ENCODE results near the gene STK24. TPM values are rescaled to one million over a fixed set of nuclear protein-coding genes. Genes with fewer than 3 reads are reported as not detected.

Gene STK24
- polyA plus RNA-seq, 1 of the 3 experiments (the other 2 are of a cell fraction) = 30.5 TPM

DNA sequence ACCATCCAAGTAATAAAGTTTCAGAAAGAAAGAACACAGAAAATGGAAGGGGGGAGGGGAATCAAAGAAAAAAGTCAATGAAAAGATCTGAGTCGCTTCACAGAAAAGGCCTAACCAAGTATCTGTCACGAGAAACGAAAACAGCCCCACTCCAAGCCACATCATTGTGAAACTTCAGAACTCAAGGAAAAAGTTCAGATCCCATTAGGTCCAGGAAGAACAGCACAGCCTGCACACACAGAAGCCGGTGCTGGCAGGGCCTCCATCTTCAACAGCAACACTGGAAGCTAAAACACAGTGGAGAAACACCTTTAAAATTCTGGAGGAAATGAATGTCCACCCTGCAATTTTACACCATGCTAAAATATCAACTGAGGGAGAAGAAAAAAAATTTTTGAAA, 8.0 kb downstream of the STK24 start:
- DNase-seq = no peak
- Histone ChIP-seq H3K27ac (ENCODE audit: low read depth in 2 of 2, low read length in 1 of 2) (no peak overlapping the region), H3F3A (replicated peaks; ENCODE audit: insufficient read depth) (no peaks in the 10 kb centered on the region), H3K9ac (no peak overlapping the region), H4K20me1 (ENCODE audit: insufficient read depth) (peaks cover 95% of the 10 kb centered on the region), H3K9me2 (no peaks in the 10 kb centered on the region), H3K27me3 (ENCODE audit: insufficient read depth) (no peaks in the 10 kb centered on the region), H3K4me2 (no peak overlapping the region), H3K36me3 (replicated peaks in 1 of 2; ENCODE audit: control insufficient read depth in 1 of 2, insufficient read depth in 2 of 2, low read length in 1 of 2) (peaks cover 0 to 5% of the 10 kb centered on the region in 2 experiments), H2AFZ (ENCODE audit: low read depth) (no peak overlapping the region), H3K4me1 (ENCODE audit: control insufficient read depth in 1 of 2, insufficient read depth in 2 of 2, low read depth in 1 of 2, low read length in 1 of 2) (peaks cover 32 to 36% of the 10 kb centered on the region in 2 experiments), H3K9me3 (no peaks in the 10 kb centered on the region), H3K4me3 (ENCODE audit: low read depth in 2 of 2, low read length in 1 of 2) (no peak overlapping the region), H3K79me2 (ENCODE audit: insufficient read depth) (peaks cover 100% of the 10 kb centered on the region)
- ChIA-PET CTCF (no interaction called here), POLR2A (no interaction called here)
- TF ChIP-seq SIN3A (IDR thresholded peaks at IDR 0.05; ENCODE audit: borderline replicate concordance, low read depth, low read length) = no peak
- no peak for TF ChIP-seq JUND (IDR thresholded peaks at IDR 0.05)
- no peak for TF ChIP-seq FOXJ3 (CRISPR knock-in tag; IDR thresholded peaks at IDR 0.05)
- WGBS (ENCODE audit: low lambda C conversion rate) = 94% methylated on average over 4 of the region's 4 CpGs

DNA sequence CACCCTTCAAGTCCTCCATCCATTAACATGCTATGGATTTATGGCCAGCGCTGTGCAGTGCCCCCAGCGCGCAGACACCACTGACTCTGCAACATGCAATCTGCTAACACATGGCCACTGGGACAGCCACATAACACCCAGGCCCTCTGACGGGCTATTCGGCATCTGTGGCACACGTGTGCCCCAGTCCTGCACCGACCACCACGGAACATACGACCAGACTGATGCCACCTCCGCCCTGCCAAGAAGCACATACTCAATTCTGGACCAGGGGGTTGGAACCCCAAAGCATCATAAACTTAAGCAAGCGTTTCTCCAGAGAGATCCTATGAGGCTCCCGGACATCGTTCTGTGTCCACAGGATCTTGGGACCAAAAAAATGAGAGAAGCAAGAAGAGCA, 9.8 kb downstream of the STK24 start:
- no peaks in the 10 kb centered on the region for H3K9me3 ChIP-seq
- no peak overlapping the region for H2AFZ ChIP-seq (ENCODE audit: low read depth)
- no peak for DNase-seq
- 92% methylated on average over 13 of the region's 13 CpGs for WGBS (ENCODE audit: low lambda C conversion rate)
- H3K9me2 ChIP-seq = no peaks in the 10 kb centered on the region
- POLR2A ChIA-PET = no interaction called here
- peaks cover 17 to 27% of the 10 kb centered on the region in 2 experiments for H3K4me1 ChIP-seq (ENCODE audit: control insufficient read depth in 1 of 2, insufficient read depth in 2 of 2, low read depth in 1 of 2, low read length in 1 of 2)
- no peaks in the 10 kb centered on the region for H3K27me3 ChIP-seq (ENCODE audit: insufficient read depth)
- CTCF ChIA-PET = interaction anchor here (1.1 kb wide), 1 partner anchor 10 kb away, joined by 4 read pairs; no protein-coding TSS in a partner anchor
- no peaks in the 10 kb centered on the region for H3F3A ChIP-seq (replicated peaks; ENCODE audit: insufficient read depth)
- no peak overlapping the region for H3K9ac ChIP-seq
- no peak overlapping the region for H3K4me2 ChIP-seq
- H4K20me1 ChIP-seq (ENCODE audit: insufficient read depth) = peaks cover 90% of the 10 kb centered on the region
- TF ChIP-seq RXRA (IDR thresholded peaks at IDR 0.05; ENCODE audit: borderline replicate concordance, low read depth) (no peak), ELF1 (IDR thresholded peaks at IDR 0.05) (no peak), POLR2AphosphoS5 (IDR thresholded peaks at IDR 0.05; ENCODE audit: low read depth, low read length) (no peak), FOXJ3 (CRISPR knock-in tag; IDR thresholded peaks at IDR 0.05) (no peak)
- TF ChIP-seq, protein P1, sequence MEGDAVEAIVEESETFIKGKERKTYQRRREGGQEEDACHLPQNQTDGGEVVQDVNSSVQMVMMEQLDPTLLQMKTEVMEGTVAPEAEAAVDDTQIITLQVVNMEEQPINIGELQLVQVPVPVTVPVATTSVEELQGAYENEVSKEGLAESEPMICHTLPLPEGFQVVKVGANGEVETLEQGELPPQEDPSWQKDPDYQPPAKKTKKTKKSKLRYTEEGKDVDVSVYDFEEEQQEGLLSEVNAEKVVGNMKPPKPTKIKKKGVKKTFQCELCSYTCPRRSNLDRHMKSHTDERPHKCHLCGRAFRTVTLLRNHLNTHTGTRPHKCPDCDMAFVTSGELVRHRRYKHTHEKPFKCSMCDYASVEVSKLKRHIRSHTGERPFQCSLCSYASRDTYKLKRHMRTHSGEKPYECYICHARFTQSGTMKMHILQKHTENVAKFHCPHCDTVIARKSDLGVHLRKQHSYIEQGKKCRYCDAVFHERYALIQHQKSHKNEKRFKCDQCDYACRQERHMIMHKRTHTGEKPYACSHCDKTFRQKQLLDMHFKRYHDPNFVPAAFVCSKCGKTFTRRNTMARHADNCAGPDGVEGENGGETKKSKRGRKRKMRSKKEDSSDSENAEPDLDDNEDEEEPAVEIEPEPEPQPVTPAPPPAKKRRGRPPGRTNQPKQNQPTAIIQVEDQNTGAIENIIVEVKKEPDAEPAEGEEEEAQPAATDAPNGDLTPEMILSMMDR (IDR thresholded peaks at IDR 0.05) = no peak
- no peak overlapping the region for H3K4me3 ChIP-seq (ENCODE audit: low read depth in 2 of 2, low read length in 1 of 2)
- peaks cover 0 to 5% of the 10 kb centered on the region in 2 experiments for H3K36me3 ChIP-seq (replicated peaks in 1 of 2; ENCODE audit: control insufficient read depth in 1 of 2, insufficient read depth in 2 of 2, low read length in 1 of 2)
- H3K27ac ChIP-seq (ENCODE audit: low read depth in 2 of 2, low read length in 1 of 2) = no peak overlapping the region
- peaks cover 98% of the 10 kb centered on the region for H3K79me2 ChIP-seq (ENCODE audit: insufficient read depth)

DNA sequence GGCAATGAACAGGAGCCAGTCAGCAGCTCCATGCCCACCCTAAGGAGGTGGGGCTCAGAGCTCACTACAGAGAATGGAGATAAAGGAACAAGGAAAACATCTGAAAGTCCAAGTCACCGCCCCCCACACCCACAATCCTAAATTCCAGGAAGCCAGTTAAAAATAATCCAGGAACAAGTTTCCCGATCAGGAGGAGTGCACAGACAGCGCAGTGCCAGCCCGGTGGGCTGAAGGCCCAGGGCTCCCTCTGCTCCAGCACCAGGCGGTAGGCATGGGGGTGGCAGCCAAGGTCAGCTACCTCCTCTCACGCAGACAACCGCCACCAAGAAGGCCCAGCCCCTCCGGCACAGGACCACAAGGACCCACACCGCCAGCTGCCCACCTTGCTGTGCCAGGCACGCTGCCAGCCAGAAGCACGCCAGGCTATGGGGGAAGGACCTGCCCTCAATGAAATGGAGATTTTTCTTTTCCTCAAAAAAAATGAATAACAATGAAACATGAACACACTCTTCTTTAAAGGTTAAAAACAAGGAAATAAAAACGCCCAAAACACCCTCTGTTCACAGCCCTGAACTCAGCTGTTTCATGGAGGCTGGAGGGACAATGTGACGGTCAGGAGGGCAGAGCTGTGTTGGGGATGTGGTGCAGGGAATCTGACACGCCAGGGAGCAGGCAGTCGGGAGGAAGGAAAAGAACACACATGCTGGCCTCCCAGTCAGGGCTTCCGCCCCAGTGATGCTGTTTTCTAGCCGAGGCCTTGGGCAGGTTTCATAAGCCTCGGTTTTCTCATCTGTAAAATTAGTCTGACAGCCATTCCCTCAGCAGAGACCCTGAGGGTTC, 11.0 kb downstream of the STK24 start:
- peak; percentile 38 for DNase-seq
- 77% methylated on average over 10 of the region's 18 CpGs for WGBS (ENCODE audit: low lambda C conversion rate)
- H3K4me1 ChIP-seq (ENCODE audit: control insufficient read depth in 1 of 2, insufficient read depth in 2 of 2, low read depth in 1 of 2, low read length in 1 of 2) = peaks cover 5 to 17% of the 10 kb centered on the region in 2 experiments; a peak in 1 of 4 replicates
- ChIA-PET POLR2A (no interaction called here), CTCF (interaction anchor here (0.7 to 1.6 kb wide), 4 partner anchors 9 to 83 kb away, joined by 3 to 4 read pairs (median 4); no protein-coding TSS in a partner anchor)
- H3K27me3 ChIP-seq (ENCODE audit: insufficient read depth) = no peaks in the 10 kb centered on the region
- H3K36me3 ChIP-seq (replicated peaks in 1 of 2; ENCODE audit: control insufficient read depth in 1 of 2, insufficient read depth in 2 of 2, low read length in 1 of 2) = peaks cover 0 to 5% of the 10 kb centered on the region in 2 experiments
- H3F3A ChIP-seq (replicated peaks; ENCODE audit: insufficient read depth) = no peaks in the 10 kb centered on the region
- no peaks in the 10 kb centered on the region for H3K9me3 ChIP-seq
- no peak overlapping the region for H3K4me2 ChIP-seq
- peaks cover 88% of the 10 kb centered on the region for H4K20me1 ChIP-seq (ENCODE audit: insufficient read depth)
- peaks cover 98% of the 10 kb centered on the region for H3K79me2 ChIP-seq (ENCODE audit: insufficient read depth)
- no peak overlapping the region for H3K9ac ChIP-seq
- H3K4me3 ChIP-seq (ENCODE audit: low read depth in 2 of 2, low read length in 1 of 2) = no peak overlapping the region
- no peak overlapping the region; a peak in 1 of 4 replicates for H3K27ac ChIP-seq (ENCODE audit: low read depth in 2 of 2, low read length in 1 of 2)
- H3K9me2 ChIP-seq = no peaks in the 10 kb centered on the region
- H2AFZ ChIP-seq (ENCODE audit: low read depth) = no peak overlapping the region
- no peak for TF ChIP-seq FOXM1 (IDR thresholded peaks at IDR 0.05; ENCODE audit: low read depth)
- TF ChIP-seq TAF1 (IDR thresholded peaks at IDR 0.05; ENCODE audit: borderline replicate concordance, low read depth, low read length) = no peak
- TF ChIP-seq, protein P2, sequence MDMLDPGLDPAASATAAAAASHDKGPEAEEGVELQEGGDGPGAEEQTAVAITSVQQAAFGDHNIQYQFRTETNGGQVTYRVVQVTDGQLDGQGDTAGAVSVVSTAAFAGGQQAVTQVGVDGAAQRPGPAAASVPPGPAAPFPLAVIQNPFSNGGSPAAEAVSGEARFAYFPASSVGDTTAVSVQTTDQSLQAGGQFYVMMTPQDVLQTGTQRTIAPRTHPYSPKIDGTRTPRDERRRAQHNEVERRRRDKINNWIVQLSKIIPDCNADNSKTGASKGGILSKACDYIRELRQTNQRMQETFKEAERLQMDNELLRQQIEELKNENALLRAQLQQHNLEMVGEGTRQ (IDR thresholded peaks at IDR 0.05; ENCODE audit: borderline replicate concordance, low read depth, low read length) = no peak
- TF ChIP-seq, protein P3, sequence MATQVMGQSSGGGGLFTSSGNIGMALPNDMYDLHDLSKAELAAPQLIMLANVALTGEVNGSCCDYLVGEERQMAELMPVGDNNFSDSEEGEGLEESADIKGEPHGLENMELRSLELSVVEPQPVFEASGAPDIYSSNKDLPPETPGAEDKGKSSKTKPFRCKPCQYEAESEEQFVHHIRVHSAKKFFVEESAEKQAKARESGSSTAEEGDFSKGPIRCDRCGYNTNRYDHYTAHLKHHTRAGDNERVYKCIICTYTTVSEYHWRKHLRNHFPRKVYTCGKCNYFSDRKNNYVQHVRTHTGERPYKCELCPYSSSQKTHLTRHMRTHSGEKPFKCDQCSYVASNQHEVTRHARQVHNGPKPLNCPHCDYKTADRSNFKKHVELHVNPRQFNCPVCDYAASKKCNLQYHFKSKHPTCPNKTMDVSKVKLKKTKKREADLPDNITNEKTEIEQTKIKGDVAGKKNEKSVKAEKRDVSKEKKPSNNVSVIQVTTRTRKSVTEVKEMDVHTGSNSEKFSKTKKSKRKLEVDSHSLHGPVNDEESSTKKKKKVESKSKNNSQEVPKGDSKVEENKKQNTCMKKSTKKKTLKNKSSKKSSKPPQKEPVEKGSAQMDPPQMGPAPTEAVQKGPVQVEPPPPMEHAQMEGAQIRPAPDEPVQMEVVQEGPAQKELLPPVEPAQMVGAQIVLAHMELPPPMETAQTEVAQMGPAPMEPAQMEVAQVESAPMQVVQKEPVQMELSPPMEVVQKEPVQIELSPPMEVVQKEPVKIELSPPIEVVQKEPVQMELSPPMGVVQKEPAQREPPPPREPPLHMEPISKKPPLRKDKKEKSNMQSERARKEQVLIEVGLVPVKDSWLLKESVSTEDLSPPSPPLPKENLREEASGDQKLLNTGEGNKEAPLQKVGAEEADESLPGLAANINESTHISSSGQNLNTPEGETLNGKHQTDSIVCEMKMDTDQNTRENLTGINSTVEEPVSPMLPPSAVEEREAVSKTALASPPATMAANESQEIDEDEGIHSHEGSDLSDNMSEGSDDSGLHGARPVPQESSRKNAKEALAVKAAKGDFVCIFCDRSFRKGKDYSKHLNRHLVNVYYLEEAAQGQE (IDR thresholded peaks at IDR 0.05; ENCODE audit: low read depth, low read length) = no peak
